HepG2 (cell line): ENCODE results near the gene TYMP. TPM values are rescaled to one million over a fixed set of nuclear protein-coding genes. Genes with fewer than 3 reads are reported as not detected.

Experiments used
- AHDC1 ChIP-seq: sonication (generic); formaldehyde crosslinking; IDR thresholded peaks from 2 replicates; pipeline ENCODE4 v1.5.1; 2020; ENCODE audit warnings: mild to moderate bottlenecking, missing genetic modification reagents, borderline replicate concordance
- ARHGAP35 ChIP-seq: sonication (generic); formaldehyde crosslinking; IDR thresholded peaks from 2 replicates; pipeline ENCODE4 v1.9.0; 2022; ENCODE audit warnings: mild to moderate bottlenecking, inconsistent platforms, moderate library complexity, missing genetic modification reagents, borderline replicate concordance
- ATF1 ChIP-seq: IDR thresholded peaks from 2 replicates; pipeline ENCODE4 v1.6.1; 2016; ENCODE audit warnings: mild to moderate bottlenecking, control low read depth
- CTCF ChIP-seq: sonication (generic); formaldehyde crosslinking; IDR thresholded peaks from 2 replicates; pipeline ENCODE4 v1.5.0; 2020; ENCODE audit warnings: mild to moderate bottlenecking, missing genetic modification reagents, moderate library complexity
- ELF1 ChIP-seq: sonication (generic); formaldehyde crosslinking; IDR thresholded peaks from 2 replicates; pipeline ENCODE4 v1.4.0; 2020; ENCODE audit warnings: missing genetic modification reagents
- GABPB1 ChIP-seq: IDR thresholded peaks from 2 replicates; pipeline ENCODE4 v1.6.1; 2016; ENCODE audit warnings: mild to moderate bottlenecking, missing genetic modification reagents, moderate library complexity, missing compliant biosample characterization
- KLF11 ChIP-seq: IDR thresholded peaks from 2 replicates; pipeline ENCODE4 v1.6.1; 2016; ENCODE audit warnings: missing compliant biosample characterization
- PHF8 ChIP-seq: sonication (generic); formaldehyde crosslinking; IDR thresholded peaks from 2 replicates; pipeline ENCODE4 v1.5.0; 2020; ENCODE audit warnings: missing genetic modification reagents
- SAP130 ChIP-seq: IDR thresholded peaks from 2 replicates; pipeline ENCODE4 v1.6.1; 2016; ENCODE audit warnings: low read depth
- SIX1 ChIP-seq: sonication (generic); formaldehyde crosslinking; IDR thresholded peaks from 2 replicates; pipeline ENCODE4 v1.4.0; 2020; ENCODE audit warnings: missing genetic modification reagents, borderline replicate concordance
- SPEN ChIP-seq: sonication (generic); formaldehyde crosslinking; IDR thresholded peaks from 2 replicates; pipeline ENCODE4 v1.5.1; 2020; ENCODE audit warnings: low read depth, mild to moderate bottlenecking, missing genetic modification reagents
- STAT5B ChIP-seq: sonication (generic); formaldehyde crosslinking; IDR thresholded peaks from 2 replicates; pipeline ENCODE4 v1.4.0; 2020; ENCODE audit warnings: missing genetic modification reagents
- XRCC5 ChIP-seq: fragments of 200-400 bp; formaldehyde crosslinking; optimal IDR thresholded peaks from 2 replicates; pipeline ENCODE3; 2017; ENCODE audit warnings: mild to moderate bottlenecking, low read length
- YY1 ChIP-seq: IDR thresholded peaks from 2 replicates; pipeline ENCODE4 v1.6.1; 2011; ENCODE audit warnings: low read length, low read depth, moderate library complexity, mild to moderate bottlenecking; ENCODE audit not compliant: insufficient read depth, insufficient replicate concordance
- ZNF264 ChIP-seq: sonication (generic); formaldehyde crosslinking; IDR thresholded peaks from 2 replicates; pipeline ENCODE4 v1.4.0; 2020; ENCODE audit warnings: missing genetic modification reagents
- polyA plus RNA-seq, 8 experiments: library from polyadenylated mRNA; depleted of rRNA in 3 of 8; stranded (reverse) in 7 of 8; unstranded in 1 of 8; fragments of >200 nt; fragmentation: Illumina TruSeq in 4 of 8; extraction: Trizol in 4 of 8; gene quantifications; 2 replicates each; pipeline versions ENCODE4 v1.2.1 to v1.2.3, GENCODE V29; 2011 to 2016; ENCODE audit warnings: low read depth in 4 of 8, missing spikeins in 1 of 8, mixed read lengths in 1 of 8; ENCODE audit not compliant: insufficient read depth in 1 of 8
- total RNA-seq, 5 experiments: library from RNA; depleted of rRNA; stranded (reverse); fragments of >200 nt; fragmentation: Illumina TruSeq; extraction: Trizol; gene quantifications; 2 replicates each; pipeline ENCODE4 v1.2.3, GENCODE V29; 2016; ENCODE audit warnings: low read depth in 1 of 5
- TF ChIP-seq, protein P1 (sequence below): sonication (generic); formaldehyde crosslinking; IDR thresholded peaks from 2 replicates; pipeline ENCODE4 v1.4.0; 2020; ENCODE audit warnings: missing genetic modification reagents, borderline replicate concordance
- TF ChIP-seq, protein P2 (sequence below): sonication (generic); formaldehyde crosslinking; IDR thresholded peaks from 2 replicates; pipeline ENCODE4 v1.5.0; 2020; ENCODE audit warnings: missing genetic modification reagents

The TYMP gene
- total and polyA plus RNA-seq, 2 of the 13 experiments (the other 11 are each of a cell fraction or from before 2014, with no cell fraction given), result 3.9 to 4.3 TPM

DNA sequence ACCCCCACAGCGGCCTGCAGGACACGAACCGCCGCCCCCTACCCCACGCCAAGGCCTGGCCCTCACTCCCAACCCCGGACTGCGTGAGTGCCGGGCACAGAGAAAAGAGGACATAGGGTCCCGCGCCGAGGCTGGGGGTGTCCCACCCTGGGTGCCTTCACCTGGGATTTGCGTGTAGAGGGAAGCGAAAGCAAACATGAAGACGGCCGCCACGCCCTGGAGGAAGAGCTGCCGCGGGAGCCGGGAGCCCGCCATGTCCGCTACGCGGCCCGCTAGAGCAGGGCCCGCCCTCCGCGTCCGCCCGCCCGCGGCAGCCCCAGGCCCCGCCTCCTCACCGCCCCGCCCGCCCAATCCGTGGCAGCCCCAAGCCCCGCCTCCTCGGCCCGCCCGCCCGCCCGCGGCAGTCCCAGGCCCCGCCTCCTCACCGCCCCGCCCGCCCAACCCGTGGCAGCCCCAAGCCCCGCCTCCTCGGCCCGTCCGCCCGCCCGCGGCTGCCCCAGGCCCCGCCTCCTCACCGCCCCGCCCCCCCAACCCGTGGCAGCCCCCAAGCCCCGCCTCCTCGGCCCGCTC, 22.3 kb downstream of the TYMP start, which contains the start of gene LMF2 (continued):
- TF ChIP-seq KLF11 (CRISPR knock-in tag) (no peak), PHF8 (peak; percentile 88), STAT5B (CRISPR knock-in tag) (0 out of 2 replicates have a peak, but pooled peaks have one; percentile 31), CTCF (peak; percentile 10; the same call in 1 of the 2 replicates), GABPB1 (CRISPR knock-in tag) (peak; percentile 32; the same call in 1 of the 2 replicates), SAP130 (CRISPR knock-in tag) (peak; percentile 78), SPEN (CRISPR knock-in tag) (no peak; the same call in 1 of the 2 replicates), YY1 (peak; percentile 86), XRCC5 (no peak), ELF1 (CRISPR knock-in tag) (0 out of 2 replicates have a peak, but pooled peaks have one; percentile 12), AHDC1 (CRISPR knock-in tag) (no peak), ATF1 (no peak), ARHGAP35 (CRISPR knock-in tag) (0 out of 2 replicates have a peak, but pooled peaks have one; percentile 33), ZNF264 (CRISPR knock-in tag) (no peak), SIX1 (CRISPR knock-in tag) (no peak)
- TF ChIP-seq, protein P1, sequence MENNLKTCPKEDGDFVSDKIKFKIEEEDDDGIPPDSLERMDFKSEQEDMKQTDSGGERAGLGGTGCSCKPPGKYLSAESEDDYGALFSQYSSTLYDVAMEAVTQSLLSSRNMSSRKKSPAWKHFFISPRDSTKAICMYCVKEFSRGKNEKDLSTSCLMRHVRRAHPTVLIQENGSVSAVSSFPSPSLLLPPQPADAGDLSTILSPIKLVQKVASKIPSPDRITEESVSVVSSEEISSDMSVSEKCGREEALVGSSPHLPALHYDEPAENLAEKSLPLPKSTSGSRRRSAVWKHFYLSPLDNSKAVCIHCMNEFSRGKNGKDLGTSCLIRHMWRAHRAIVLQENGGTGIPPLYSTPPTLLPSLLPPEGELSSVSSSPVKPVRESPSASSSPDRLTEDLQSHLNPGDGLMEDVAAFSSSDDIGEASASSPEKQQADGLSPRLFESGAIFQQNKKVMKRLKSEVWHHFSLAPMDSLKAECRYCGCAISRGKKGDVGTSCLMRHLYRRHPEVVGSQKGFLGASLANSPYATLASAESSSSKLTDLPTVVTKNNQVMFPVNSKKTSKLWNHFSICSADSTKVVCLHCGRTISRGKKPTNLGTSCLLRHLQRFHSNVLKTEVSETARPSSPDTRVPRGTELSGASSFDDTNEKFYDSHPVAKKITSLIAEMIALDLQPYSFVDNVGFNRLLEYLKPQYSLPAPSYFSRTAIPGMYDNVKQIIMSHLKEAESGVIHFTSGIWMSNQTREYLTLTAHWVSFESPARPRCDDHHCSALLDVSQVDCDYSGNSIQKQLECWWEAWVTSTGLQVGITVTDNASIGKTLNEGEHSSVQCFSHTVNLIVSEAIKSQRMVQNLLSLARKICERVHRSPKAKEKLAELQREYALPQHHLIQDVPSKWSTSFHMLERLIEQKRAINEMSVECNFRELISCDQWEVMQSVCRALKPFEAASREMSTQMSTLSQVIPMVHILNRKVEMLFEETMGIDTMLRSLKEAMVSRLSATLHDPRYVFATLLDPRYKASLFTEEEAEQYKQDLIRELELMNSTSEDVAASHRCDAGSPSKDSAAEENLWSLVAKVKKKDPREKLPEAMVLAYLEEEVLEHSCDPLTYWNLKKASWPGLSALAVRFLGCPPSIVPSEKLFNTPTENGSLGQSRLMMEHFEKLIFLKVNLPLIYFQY, result peak; percentile 49; the same call in 1 of the 2 replicates
- TF ChIP-seq, protein P2, sequence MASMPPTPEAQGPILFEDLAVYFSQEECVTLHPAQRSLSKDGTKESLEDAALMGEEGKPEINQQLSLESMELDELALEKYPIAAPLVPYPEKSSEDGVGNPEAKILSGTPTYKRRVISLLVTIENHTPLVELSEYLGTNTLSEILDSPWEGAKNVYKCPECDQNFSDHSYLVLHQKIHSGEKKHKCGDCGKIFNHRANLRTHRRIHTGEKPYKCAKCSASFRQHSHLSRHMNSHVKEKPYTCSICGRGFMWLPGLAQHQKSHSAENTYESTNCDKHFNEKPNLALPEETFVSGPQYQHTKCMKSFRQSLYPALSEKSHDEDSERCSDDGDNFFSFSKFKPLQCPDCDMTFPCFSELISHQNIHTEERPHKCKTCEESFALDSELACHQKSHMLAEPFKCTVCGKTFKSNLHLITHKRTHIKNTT (CRISPR knock-in tag), result no peak
